ENCODE measurements around the gene HOPX.

GRCh38 chr4:56655209-56655626, 25.9 kb downstream of the HOPX start:
- TF ChIP-seq POLR2AphosphoS5 (IDR thresholded peaks at IDR 0.05) (no peak), POLR2A (IDR thresholded peaks at IDR 0.05) (no peak), CTCF (IDR thresholded peaks at IDR 0.05) (no peak)

Data from suprapubic skin (tissue), 4 donors.